Activated CD8-positive, alpha-beta T cell treated with anti-CD3 and anti-CD28 coated beads for 36 hours (primary cell): ENCODE results near the gene DSE. TPM values are rescaled to one million over a fixed set of nuclear protein-coding genes. Genes with fewer than 3 reads are reported as not detected.

Experiments used
- ATAC-seq: fragments of 200-7000 bp; cut with Tn5 transposase; one replicate; pipeline ENCODE4 v1.10.0; 2021; ENCODE audit warnings: mild to moderate bottlenecking, moderate library complexity
- CTCF ChIA-PET: fragments of 350-600 bp; sonication (Branson Sonifier 250); formaldehyde crosslinking; loops from one replicate; lab custom pipeline; 2021; ENCODE audit warnings: antibody characterized with exemption; lab: Charles Lee
- POLR2A ChIA-PET: fragments of 350-600 bp; sonication (Branson Sonifier 250); formaldehyde crosslinking; loops from one replicate; lab custom pipeline; 2021; ENCODE audit warnings: antibody characterized with exemption; lab: Charles Lee
- DNase-seq: peaks from one replicate; pipeline ENCODE4 v3.0.0-alpha.2; 2020
- H3K27ac Mint-ChIP-seq: one replicate; pipeline ENCODE4 v1.8.0; 2021; ENCODE audit warnings: mild to moderate bottlenecking, mixed read lengths
- H3K27me3 Mint-ChIP-seq: one replicate; pipeline ENCODE4 v1.8.0; 2021; ENCODE audit warnings: mixed read lengths
- H3K36me3 Mint-ChIP-seq: one replicate; pipeline ENCODE4 v1.8.0; 2021; ENCODE audit warnings: low read depth, mixed read lengths
- H3K4me1 Mint-ChIP-seq: one replicate; pipeline ENCODE4 v1.8.0; 2021; ENCODE audit warnings: low read depth, mixed read lengths
- H3K4me3 Mint-ChIP-seq: one replicate; pipeline ENCODE4 v1.8.0; 2021; ENCODE audit warnings: mild to moderate bottlenecking, moderate library complexity, mixed read lengths
- H3K9me3 Mint-ChIP-seq: one replicate; pipeline ENCODE4 v1.8.0; 2021; ENCODE audit warnings: mixed read lengths
- intact Hi-C: fragments of 100-400 bp; cut with micrococcal nuclease; formaldehyde crosslinking; loops from one replicate; pipeline ENCODE4 v1.10.0; 2022
- total RNA-seq, 2 experiments: library from RNA; stranded (reverse); gene quantifications; one replicate each; pipeline ENCODE4 v1.2.3, GENCODE V29; 2021
- TF ChIP-seq, protein P1 (sequence below): fragments of 200-600 bp; IDR thresholded peaks from one replicate; pipeline ENCODE4 v1.8.0; 2022; ENCODE audit warnings: antibody characterized with exemption, mild to moderate bottlenecking

DSE gene
- total RNA-seq, 2 experiments from 2014 or later = 5.3 to 5.4 TPM

- intact Hi-C loops = no loop called here
- POLR2A ChIA-PET = no interaction called here
- H3K36me3 Mint-ChIP-seq = no peaks in the 10 kb centered on the region
- no peak overlapping the region for H3K27ac Mint-ChIP-seq
- no peak overlapping the region for H3K4me3 Mint-ChIP-seq
- CTCF ChIA-PET = no interaction called here
- DNase-seq (no peak), ATAC-seq (no peak)
- TF ChIP-seq, protein P1, sequence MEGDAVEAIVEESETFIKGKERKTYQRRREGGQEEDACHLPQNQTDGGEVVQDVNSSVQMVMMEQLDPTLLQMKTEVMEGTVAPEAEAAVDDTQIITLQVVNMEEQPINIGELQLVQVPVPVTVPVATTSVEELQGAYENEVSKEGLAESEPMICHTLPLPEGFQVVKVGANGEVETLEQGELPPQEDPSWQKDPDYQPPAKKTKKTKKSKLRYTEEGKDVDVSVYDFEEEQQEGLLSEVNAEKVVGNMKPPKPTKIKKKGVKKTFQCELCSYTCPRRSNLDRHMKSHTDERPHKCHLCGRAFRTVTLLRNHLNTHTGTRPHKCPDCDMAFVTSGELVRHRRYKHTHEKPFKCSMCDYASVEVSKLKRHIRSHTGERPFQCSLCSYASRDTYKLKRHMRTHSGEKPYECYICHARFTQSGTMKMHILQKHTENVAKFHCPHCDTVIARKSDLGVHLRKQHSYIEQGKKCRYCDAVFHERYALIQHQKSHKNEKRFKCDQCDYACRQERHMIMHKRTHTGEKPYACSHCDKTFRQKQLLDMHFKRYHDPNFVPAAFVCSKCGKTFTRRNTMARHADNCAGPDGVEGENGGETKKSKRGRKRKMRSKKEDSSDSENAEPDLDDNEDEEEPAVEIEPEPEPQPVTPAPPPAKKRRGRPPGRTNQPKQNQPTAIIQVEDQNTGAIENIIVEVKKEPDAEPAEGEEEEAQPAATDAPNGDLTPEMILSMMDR = no peak
- H3K9me3 Mint-ChIP-seq = no peaks in the 10 kb centered on the region
- H3K27me3 Mint-ChIP-seq = peaks cover 24% of the 10 kb centered on the region
- peaks cover 10% of the 10 kb centered on the region for H3K4me1 Mint-ChIP-seq
Observed at GRCh38 chr6:116373300-116373699, 2.6 kb downstream of the DSE start.

DNA sequence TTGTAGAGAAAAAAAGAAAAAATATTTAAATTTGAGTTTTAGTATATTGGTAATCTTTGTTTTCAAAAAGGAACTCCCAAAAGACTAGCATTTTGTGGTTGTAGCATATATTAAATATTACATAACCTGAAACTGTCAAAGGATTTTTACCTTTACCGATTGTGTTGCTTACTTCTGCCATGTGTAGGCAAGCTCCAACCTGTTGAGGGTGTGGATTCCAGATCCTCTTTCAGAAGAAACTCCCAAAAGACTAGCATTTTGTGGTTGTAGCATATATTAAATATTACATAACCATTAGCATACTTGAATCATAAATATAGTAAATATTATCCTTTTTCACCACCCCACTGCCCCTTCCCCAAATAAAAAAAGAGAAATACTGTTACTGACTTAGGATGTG is 3.2 kb downstream of the DSE start:
- POLR2A ChIA-PET = no interaction called here
- peaks cover 10% of the 10 kb centered on the region for H3K4me1 Mint-ChIP-seq
- H3K36me3 Mint-ChIP-seq = no peaks in the 10 kb centered on the region
- H3K27me3 Mint-ChIP-seq = peaks cover 24% of the 10 kb centered on the region
- TF ChIP-seq, protein P1 = no peak
- CTCF ChIA-PET = no interaction called here
- H3K4me3 Mint-ChIP-seq = no peak overlapping the region
- no peak overlapping the region for H3K27ac Mint-ChIP-seq
- intact Hi-C loops = no loop called here
- ATAC-seq (no peak), DNase-seq (no peak)
- H3K9me3 Mint-ChIP-seq = no peaks in the 10 kb centered on the region

DNA sequence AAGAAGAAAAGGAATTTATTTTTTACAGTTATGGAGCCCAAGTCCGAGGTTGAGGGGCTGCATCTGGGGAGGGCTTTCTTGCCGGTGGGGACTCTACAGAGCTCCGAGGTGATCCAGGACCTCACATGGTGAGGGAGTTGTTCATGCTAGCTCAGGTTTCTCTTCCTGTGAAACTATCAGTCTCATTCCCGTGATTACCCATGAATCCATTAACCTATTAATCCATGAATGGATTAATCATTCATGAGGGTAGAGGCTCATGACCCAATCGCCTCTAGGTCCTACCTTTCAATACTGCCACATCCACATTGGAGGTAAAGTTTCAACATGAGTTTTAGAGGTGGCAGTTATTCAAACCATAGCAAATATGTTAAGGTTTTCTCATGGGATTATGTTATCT is 3.8 kb downstream of the DSE start:
- TF ChIP-seq, protein P1 = no peak
- CTCF ChIA-PET = no interaction called here
- H3K9me3 Mint-ChIP-seq = no peaks in the 10 kb centered on the region
- H3K4me1 Mint-ChIP-seq = peaks cover 8% of the 10 kb centered on the region
- no peak overlapping the region for H3K27ac Mint-ChIP-seq
- peaks cover 24% of the 10 kb centered on the region for H3K27me3 Mint-ChIP-seq
- H3K36me3 Mint-ChIP-seq = no peaks in the 10 kb centered on the region
- DNase-seq = no peak
- no peak for ATAC-seq
- POLR2A ChIA-PET = no interaction called here
- H3K4me3 Mint-ChIP-seq = no peak overlapping the region
- intact Hi-C loops = no loop called here

DNA sequence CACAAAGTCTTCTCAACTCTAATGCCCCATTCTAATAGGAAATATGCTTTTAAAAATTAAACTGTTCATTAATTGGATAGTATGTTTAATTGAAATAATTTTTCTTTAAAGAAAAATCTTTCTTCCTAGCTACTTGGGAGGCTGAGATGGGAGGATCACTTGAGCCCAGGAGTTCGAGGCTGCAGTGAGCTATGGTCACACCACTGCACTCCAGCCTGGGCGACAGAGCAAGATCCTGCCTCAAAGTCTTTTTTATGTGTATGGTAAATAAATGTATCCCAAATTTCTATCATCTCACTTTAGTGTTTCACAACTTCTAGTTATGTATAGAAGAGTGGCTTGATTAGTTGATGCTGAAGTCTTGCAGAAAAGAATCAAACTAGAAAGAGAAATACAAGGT is 4.5 kb downstream of the DSE start:
- peaks cover 2% of the 10 kb centered on the region for H3K4me1 Mint-ChIP-seq
- intact Hi-C loops = no loop called here
- no peak overlapping the region for H3K27ac Mint-ChIP-seq
- ChIA-PET CTCF (no interaction called here), POLR2A (no interaction called here)
- H3K9me3 Mint-ChIP-seq = no peaks in the 10 kb centered on the region
- TF ChIP-seq, protein P1 = no peak
- H3K4me3 Mint-ChIP-seq = no peak overlapping the region
- no peak for DNase-seq
- H3K36me3 Mint-ChIP-seq = no peaks in the 10 kb centered on the region
- H3K27me3 Mint-ChIP-seq = peaks cover 20% of the 10 kb centered on the region
- no peak for ATAC-seq

DNA sequence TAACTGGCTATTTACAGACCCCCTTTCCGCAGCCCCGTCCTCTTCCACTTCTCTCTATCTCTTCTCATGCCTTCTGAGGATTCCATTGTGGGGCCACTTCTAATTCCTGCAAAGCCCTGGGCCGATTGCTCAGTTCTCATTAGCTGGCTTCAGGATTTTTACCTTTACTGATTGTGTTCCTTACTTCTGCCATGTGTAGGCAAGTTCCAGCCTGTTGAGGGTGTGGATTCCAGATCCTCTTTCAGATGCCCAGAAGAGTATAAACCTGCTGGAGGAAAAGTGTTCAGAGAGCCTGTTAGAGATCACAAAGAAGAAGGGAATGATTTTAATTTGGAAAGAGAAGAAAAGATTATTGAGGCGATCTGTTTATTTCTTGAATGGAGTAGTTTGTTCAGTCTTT is 5.4 kb downstream of the DSE start:
- Mint-ChIP-seq H3K4me3 (no peak overlapping the region), H3K9me3 (no peaks in the 10 kb centered on the region), H3K27me3 (peaks cover 20% of the 10 kb centered on the region), H3K27ac (no peak overlapping the region), H3K36me3 (no peaks in the 10 kb centered on the region), H3K4me1 (no peaks in the 10 kb centered on the region)
- intact Hi-C loops = no loop called here
- ATAC-seq = no peak
- POLR2A ChIA-PET = no interaction called here
- DNase-seq = no peak
- CTCF ChIA-PET = interaction anchor here (0.6 kb wide), 1 partner anchor 134 kb away, joined by 3 read pairs; no protein-coding TSS in a partner anchor
- TF ChIP-seq, protein P1 = no peak
